ENCODE data around the gene AGPAT2.

The AGPAT2 gene

GRCh38 chr9:136700304-136700703 lies 13.0 kb upstream of the AGPAT2 start:
- no peak for DNase-seq

- DNase-seq = no peak
Measured at GRCh38 chr9:136698635-136699246, 11.5 kb upstream of the AGPAT2 start.

- no peak for DNase-seq
Measured at GRCh38 chr9:136697821-136698526, 10.7 kb upstream of the AGPAT2 start.

- DNase-seq = no peak
Measured at GRCh38 chr9:136697146-136697820, 10.0 kb upstream of the AGPAT2 start.

- no peak for DNase-seq
Measured at GRCh38 chr9:136696502-136696901, 9.2 kb upstream of the AGPAT2 start.

- DNase-seq = no peak
Measured at GRCh38 chr9:136695955-136696354, 8.7 kb upstream of the AGPAT2 start.

GRCh38 chr9:136695435-136695895 lies 8.2 kb upstream of the AGPAT2 start:
- no peak for DNase-seq

- no peak for DNase-seq
Measured at GRCh38 chr9:136694872-136695247, 7.6 kb upstream of the AGPAT2 start.

GRCh38 chr9:136694163-136694871 lies 7.1 kb upstream of the AGPAT2 start:
- peak in 1 of 2 experiments; percentile 39 for DNase-seq

- DNase-seq = no peak
Measured at GRCh38 chr9:136693490-136694162, 6.4 kb upstream of the AGPAT2 start.

GRCh38 chr9:136693135-136693489 lies 5.9 kb upstream of the AGPAT2 start:
- DNase-seq = no peak

- no peak for DNase-seq
Measured at GRCh38 chr9:136692185-136693134, 5.2 kb upstream of the AGPAT2 start.

- no peak for DNase-seq
Measured at GRCh38 chr9:136691316-136692184, 4.3 kb upstream of the AGPAT2 start.

- no peak for DNase-seq
Measured at GRCh38 chr9:136690806-136691261, 3.6 kb upstream of the AGPAT2 start.

GRCh38 chr9:136690104-136690805 lies 3.0 kb upstream of the AGPAT2 start:
- no peak for DNase-seq

- DNase-seq = no peak
Measured at GRCh38 chr9:136689108-136689460, 1.8 kb upstream of the AGPAT2 start.

- DNase-seq = no peak
Measured at GRCh38 chr9:136688274-136689107, 1.2 kb upstream of the AGPAT2 start.

- DNase-seq = peak in 1 of 2 experiments; percentile 58
Measured at GRCh38 chr9:136687721-136688223, 515 bp upstream of the AGPAT2 start.

GRCh38 chr9:136686534-136686793 lies 793 bp downstream of the AGPAT2 start:
- DNase-seq = no peak
